Activated CD8-positive, alpha-beta memory T cell treated with anti-CD3 and anti-CD28 coated beads, Interleukin-2, amount 50 U/mL, for 48 hours (primary cell): ENCODE measurements around the gene CAMK2A.
A peak's percentile ranks its signal among the peaks of the same experiment; 100 is the strongest.
"Not testable (repeated sequence)": the region's sequence is repeated elsewhere in the genome, so short reads cannot be mapped to it uniquely, and the experiment has no call there.

ENCODE experiments used
- DNase-seq: peaks from one replicate; pipeline ENCODE4 v3.0.0-alpha.2; 2020

Gene CAMK2A

DNA sequence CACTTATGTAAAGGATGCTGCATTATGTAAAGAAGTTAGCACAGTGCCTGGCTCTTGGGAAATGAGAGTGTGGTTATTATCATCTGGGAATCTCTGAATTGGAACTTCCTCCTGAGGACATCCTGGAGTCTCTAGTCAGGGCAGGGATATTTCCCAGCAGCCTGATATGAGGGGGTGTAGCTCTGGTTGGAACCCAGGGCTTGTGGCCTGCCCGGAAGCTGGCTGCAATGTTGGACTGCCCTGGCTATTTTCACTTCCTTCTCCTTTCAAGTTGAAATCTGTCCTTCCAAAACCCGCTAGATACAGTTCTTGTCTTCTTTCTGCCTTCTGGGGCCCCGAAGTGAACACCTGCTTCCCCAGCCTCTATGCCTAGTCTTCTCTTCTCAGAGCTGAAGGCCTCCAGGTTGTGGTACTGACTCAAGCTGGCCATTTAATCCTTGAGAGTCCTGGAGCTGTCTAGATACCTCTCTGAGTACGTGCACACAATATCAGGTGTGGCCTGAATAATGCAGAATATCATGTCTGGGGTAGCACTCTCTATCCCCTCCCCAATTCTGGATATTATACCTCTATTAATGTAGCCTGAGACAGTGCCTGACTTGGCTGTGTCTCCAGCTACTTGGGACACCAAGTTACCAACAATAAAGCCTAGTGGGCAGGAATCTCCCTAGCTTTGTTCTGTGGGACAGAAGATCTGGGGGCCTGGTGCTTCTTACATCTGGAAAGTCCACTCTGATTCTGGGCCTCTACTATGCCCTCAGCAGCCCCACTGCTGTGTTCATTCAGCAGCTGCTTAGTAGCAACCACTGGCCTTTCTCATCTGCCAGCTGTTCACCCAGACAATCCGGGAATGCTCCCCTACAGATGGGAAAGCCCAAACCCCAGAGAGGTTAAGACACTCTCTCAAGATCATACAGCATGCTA, 54.7 kb downstream of the CAMK2A start:
- DNase-seq = no peak

DNA sequence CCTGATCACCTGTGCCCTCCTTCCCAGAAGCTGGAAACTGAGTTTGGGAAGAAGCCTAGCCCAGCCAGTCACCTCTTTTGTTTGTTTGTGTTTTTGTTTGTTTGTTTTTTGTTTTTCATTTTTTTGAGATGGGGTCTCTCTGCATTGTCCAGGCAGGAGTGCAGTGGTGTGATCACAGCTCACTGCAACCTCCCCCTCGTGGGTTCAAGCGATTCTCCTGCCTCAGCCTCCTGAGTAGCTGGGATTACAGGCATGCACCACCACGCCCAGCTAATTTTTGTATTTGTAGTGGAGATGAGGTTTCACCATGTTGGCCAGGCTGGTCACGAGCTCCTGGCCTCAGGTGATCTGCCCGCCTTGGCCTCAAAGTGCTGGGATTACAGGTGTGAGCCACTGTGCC, 55.9 kb downstream of the CAMK2A start:
- not testable (repeated sequence) for DNase-seq

DNA sequence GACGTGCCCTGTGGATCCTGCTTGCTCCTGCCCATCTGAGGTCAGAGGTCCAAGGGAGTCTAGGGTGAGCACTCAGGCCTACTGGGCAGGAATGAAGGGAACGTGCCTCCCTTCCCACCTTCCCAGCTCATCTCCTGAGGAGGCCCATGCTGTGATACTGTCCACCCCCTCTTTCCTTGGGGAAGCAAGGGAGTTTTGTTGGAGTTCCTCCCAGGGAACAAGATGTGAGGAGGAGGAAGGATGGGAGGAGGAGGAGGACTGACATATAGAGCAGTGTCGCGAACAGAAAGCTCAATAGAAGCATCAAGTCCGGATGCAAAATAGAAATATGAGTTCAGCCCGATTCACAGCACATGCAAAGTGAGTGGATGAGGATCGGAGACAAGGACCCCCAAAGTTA, 58.7 kb downstream of the CAMK2A start:
- DNase-seq = no peak

DNA sequence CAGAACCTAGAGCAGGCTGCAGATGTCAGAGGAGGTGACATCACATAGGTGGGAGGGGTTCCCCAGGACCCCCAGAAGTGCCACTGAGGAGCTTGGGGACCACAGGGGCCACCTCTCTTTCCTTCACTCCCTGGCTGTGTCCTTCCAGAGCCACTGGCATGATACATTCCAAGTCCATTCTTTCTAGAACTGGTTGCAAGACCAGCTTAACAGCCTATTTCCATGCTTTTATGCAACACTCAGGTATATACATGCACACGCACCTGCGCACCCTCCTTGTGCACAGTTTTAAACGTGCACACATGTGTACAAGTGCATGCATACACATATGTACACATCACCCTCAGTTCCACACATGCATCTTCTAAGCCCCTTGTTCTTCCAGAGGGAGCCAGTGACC, 60.0 kb downstream of the CAMK2A start:
- DNase-seq = no peak

DNA sequence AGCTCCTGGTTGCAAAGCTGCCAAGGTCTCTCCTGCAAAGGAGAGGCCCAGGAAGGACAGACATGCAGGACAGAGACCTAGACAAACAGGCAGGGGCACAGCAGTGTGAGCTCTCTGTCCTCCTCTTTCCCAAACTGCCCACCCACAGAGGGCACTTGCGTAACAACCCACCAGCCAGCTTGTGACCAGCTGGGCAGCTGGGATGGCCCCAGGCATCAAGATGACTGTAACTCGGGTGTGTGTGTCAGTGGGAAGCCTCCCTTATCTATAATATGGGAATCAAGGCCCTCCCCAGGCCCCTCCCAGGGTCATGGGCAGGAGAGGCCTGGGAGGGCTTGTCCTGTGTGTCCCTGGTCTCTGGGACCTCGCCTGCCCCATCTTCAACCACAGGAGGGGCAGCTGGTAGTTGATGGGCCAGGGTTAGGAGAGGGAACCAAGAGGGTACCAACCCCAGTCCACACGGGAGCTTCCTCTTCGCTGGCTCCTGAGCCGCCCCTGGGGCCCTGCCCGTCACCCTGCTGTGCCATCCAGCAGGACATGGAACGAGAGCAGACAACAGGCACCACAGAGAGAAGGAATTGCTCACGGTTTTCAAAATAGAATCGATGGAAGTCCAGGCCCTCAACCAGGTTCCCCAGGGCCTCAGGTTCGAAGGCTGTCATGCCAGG, 61.8 kb downstream of the CAMK2A start:
- DNase-seq = no peak

DNA sequence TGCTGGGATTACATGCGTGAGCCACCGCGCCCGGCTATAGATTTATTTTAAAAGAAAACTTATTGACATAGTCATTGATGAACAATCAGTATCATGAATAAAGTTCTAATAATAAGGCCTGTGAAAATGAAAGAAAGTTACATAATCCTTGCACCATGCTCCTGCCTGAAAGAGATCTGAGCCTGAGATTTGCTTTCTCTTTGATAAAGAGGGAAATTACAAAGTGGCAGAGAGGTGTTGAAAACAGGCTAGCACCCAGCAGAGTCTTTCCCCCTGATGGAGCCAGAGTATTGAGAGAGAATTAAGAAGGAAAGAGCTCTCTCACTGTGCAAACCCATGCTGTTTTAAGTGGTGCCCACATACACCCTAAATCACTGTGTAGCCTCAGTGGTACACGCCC, 62.5 kb downstream of the CAMK2A start:
- no peak for DNase-seq

DNA sequence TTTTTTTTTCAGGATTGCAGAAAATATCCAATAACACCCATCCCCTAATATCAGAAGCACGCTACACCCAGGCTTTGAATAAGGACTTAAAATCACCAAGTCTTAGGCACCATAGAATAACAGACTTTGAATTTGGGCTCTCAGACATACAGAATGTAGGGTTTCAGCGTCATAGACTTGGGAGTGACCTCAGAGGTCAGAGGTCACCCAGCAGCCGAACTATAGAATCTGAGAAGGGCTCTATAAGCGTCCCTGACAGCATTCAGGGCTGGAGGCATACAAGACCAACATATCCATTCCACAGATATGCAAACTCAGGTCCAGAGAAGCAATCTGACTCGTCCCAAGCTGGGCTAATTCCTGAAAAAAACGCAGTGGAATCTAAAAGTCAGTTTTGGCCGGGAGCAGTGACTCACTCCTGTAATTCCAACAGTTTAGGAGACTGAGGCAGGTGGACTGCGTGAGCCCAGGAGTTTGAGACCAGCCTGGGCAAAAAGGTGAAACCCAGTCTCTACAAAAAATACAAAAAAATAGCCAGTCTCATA, 65.0 kb downstream of the CAMK2A start:
- DNase-seq = no peak

DNA sequence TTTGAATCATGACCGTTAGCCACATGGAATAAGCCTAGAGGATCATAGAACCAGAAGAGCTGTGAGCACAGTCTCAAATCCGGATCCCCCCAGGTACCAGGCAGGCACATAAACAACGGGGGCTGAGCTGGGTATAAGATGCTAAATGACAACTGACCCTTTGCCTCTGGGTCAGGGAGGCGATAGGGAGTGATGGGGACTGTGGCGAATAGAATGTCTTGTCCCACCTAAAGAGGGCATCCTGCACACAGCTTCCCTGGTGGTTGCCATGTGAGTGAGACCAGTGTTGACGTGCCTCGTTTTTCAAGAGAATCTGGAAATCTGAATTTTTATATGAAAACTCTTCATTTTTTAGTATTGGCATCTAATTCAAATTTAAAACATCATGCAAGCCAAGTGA, 66.1 kb downstream of the CAMK2A start:
- DNase-seq = no peak

DNA sequence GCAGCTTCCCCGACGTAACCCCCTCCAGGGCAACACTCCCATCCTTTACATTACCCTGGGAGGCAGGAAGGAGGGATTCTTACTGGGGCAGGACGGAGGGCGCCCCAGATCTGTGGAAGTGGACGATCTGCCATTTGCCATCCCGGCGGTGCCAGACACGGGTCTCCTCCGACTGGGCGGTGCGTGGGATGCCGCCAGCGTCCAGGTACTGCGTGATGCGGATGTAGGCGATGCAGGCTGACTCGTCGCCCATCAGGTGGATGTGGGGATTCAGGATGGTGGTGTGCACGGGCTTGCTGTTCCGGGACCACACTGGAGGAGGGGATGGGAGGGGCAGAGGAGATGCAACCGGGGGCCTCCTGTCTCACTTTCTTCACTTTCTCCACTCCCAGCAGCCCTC, 66.7 kb downstream of the CAMK2A start:
- no peak for DNase-seq

DNA sequence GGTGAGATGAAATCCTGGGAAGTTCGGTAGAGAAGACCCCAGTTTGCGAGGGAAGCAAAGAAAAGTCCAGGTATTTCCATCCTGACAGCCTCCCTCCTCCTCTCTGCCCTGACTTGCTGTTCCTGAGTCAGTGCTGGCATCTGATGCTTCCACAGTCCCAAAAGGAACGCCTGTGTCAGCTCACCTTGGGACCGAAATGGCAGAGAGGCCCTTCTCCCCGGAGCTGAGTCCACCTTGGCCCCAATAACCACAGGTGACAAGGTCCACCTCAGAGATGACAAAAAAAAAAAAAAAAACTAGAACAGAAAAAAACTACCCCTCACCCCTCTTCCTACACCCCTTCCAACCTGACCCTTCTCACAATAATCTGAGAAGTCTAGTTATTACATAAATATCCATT, 68.1 kb downstream of the CAMK2A start:
- no peak for DNase-seq

DNA sequence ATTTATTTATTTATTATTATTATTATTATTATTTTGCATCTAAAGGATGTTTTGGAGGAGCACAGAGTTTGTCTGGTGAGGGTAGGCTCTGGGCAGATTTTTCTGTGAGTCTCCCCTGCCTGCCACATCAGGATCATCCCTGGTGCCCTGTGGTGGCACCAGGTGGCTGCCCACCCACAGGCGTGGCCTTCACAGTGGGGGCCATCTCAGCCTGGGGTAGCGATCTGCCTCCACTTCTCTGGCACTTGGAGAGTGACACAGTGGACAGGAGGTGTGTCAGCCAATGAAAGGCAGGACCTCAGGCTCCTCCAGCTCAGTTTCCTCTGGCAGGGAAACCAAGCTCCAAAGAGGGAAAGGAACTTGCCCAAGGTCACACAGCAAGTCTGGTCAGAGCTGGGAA, 69.7 kb downstream of the CAMK2A start:
- no peak for DNase-seq

DNA sequence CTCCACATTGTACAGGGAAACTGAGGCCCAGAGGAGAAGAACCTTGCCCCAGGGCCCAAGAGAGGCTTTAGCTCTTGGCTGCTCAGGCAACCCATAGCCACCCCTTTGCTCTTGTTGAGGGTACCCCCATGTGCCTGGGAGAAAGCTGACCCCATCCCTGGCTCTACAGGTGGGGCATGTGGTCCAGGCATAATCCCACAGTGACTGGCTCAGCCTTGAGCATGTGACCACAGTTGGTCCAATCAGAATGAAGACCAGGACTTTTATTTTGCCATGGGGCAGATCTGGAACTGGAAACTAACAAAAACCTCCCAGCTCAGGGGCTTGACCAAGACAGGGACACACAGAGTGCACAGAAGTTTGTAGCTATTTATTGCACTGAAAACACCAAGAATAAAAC, 70.4 kb downstream of the CAMK2A start:
- no peak for DNase-seq

DNA sequence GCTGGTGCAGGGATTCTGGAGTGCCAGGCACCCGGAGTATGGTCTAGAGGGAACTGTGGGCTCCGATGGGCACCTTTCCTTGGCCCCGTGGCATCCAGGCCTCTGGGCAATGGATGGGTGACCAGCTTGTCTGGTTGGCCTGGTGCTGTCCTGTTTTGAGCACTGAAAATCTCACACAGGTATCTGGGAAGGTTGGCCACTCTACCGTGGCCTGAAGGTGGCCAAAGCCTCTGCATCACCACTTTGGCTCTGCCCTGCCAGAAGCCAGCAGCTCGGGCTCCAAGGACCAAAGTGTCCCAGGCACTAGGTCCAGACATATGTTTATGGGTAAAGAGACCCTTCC, 70.9 kb downstream of the CAMK2A start:
- no peak for DNase-seq

DNA sequence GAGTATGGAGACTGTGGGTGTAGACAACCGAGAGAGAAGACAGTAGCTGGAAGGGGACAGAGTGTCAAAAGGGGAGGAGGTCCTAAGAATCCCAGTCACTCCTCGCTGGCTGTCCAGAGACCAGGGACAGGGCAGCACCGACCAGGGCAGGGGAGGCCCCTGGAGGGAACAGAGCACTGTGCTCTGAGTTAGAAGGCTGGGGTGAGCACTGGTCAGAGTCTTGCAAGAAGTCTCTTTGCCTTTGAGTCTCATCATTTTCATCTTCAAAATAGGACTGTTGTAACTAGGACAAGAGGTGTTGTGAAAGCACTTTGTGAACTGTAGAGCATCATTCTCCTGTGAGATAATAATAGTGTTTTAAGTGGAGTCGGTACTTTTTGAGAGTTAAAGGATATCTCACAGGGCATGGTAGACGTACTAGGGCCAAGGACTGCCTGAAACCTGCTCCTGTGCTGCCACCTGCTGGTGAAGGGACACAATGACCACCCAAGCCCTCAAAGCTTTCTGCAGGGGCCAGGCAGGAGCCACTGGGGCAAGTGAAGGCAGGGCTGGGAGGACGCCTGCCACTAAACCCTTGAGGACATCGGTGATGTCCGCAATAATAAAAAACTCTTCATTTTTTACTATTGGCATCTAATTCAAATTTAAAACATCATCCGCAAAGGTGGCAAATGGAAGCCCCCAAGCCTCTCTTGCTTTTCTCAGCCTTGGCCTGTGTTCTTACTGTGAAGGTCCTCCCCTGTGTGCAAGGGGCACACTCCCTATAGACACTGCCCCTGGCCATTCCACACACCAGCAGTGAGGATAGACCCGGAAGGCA, 71.5 kb downstream of the CAMK2A start:
- peak; percentile 93 for DNase-seq

DNA sequence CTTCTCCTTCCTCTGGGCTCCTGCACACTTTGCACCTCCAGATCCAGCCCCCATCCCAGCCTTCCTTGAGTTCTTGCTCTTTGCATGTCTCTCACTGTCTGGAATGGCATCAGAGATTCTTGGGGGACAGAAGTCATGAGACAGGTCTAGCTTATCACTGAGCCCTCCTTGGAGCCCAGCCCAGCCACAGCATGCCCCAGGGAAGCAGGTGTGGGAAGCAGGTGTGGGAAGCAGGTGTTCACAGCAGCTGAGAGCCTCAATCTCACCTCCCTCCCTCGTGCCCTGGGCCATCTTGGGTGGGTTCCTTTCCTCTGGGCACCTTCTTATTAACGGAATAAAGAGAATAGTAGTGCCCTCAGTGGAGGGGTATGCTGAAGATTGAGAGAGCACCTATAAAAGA, 72.5 kb downstream of the CAMK2A start:
- no peak for DNase-seq

DNA sequence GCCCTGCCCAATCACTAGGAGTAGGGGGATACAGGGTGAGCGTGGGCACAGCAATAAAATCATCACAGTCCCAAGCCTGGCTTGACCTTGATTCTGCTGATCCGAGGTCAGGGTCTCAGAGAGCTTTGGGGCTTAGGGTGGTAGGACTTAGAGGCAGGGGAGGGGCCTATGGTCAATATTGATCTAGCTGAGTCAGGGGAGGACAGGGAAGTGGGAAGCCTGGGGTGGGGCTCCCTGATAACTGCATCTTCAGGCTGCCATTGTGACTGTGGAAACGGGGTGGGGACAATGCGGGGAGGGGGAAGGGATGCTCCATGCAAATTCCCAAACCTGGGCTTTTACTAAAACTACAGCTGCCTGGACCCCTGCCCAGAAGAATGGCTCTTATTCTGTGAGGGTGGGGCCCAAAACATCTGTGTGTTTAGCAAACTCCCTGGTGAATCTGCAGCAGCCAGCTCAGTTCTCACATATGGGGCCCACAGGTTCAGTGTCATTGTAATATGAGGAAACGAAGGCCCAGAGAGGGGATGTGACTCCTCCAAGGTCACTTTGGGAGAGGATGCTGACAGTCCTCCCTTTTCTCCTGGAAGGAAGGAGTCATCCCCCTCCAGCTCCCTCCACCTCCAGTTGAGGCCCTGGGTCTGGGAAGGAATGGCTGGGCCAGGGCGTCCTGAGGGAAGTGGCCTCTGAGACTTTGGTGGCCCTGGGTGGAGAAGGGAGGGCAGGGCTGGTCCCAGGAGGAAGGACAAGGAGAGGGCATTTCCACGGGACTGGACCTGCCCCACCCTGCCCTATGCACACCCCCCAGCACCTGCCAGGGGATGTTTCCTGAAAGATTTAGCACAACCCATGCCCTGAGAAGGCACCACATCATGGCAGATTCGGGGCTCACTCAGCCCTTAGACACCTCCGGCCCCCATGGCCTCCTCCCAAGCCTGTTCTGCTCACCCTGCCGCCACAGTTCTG, 73.3 kb downstream of the CAMK2A start:
- no peak for DNase-seq

DNA sequence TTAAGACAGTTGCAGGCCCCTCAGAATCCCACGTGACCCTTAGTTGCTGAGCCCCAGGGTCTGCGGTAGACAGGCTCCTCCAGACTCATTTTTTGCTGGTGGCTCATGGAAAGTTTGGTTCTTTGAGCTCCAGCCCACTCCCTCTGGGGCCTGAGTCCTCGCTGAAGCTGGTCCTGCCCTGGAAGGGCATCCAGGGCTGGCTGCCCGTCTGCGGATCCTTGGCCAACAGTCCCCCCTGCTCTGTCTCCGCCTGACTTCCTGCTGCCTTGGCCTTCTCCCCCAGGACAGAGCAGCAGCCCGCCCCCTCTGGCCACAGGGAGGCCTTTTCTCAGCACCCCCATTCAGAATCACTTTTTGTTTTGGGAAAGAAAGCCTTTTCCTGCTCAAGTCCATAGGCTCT, 75.3 kb downstream of the CAMK2A start:
- DNase-seq = no peak

DNA sequence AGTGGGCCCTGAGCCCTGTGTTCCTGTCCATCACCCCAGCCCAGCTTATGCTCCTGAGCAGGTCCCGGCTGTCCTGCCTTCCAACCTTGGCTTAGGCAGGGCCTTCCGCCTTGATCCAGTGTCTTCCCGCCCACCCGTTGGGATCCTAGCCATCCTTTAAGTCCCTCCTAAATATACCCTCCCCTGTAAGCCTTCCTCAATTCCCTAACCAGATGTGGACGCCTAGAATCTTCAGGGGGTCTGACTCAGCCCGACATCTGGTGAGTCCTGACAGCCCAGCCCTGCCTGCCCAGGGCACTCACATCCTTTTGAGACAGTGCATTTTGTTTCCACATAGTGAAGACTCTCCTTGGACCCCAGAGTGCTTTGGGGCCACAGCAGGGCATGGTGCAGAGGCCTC, 76.0 kb downstream of the CAMK2A start:
- no peak for DNase-seq

DNA sequence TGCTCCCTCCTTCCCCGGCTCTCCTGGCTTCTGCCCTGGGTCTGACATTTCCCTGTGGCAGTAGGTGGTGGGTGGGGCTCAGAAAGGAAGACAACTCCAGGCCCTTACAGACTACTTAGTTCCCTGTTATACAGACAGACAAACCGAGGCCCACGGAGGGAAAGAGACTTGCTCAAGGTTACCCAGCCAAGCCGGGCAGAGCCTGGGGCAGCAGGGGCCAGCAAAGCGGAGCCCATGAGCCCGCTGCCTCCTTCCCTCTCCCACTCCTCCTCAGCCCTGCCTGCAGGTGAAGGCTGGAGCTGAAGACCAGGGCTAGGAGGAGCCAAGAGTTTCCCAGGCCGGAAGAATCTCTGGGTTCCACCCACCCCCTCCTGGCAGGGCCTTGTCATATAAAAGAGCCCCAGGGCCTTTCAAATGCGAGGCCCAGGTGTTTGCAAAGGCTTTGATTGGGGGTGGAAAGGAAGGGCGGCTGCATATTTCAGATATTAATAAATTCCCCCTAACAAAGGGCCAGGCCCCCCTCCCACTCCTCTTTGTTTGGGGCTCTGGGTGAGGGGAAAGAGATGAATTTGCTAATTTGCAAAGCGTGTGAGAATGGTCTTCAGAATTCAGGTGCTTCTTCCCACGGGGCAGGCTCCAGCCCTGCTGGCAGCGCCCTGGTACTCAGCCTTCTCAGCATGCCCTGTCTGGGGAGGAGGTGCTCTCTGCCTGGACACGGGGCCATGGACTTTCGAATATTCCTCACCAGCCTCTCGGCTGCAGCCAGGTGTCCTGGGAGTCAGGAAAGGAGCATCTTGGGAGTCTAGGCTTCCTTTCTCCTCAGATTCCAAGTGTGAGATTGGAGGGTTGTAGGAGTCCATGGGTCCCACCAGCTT, 78.2 kb downstream of the CAMK2A start:
- DNase-seq = no peak

DNA sequence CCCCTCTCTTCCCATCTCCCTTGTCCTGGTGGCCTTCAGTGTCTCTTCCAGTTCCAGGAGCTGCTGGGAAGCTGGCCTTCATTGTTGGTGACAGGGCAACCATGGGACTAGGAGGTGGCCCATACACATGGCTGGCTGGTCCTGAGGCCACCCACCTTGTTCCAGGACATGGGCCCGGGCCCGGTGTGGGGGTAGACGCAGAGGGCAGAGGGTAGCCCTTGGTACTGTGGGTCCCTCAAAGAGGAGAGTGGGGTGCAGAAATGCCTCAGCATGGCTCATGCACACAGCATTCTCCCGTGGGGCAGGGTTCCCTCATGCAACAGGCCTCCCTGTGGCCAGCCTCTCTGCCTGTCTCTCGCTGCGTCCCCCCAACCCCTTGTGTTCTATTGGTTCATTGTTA, 78.9 kb downstream of the CAMK2A start:
- no peak for DNase-seq

DNA sequence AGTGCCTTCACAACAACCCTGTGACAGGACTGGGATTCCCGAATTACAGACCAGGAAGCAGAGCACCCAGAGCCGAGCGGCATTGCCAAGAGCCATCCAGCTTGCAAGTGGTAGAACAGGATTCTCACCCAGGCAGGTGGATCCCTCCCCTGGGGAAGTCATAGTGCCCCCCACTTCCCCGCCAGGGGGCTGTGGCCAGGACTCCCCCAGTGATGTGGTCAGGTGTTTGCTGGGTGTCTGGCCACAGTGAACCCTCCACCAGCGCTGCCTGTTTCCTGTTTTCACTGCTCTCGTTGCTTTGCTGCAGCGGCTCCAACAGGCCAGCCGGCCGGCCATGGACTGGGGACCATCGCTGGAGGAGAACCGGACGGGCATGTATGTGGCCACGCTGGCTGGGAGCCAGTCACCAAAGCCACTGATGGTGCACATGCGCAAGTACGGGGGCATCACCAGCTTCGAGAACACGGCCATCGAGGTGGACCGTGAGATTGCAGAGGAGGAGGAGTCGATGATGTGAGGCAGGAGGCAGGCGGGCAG, 80.4 kb downstream of the CAMK2A start:
- peak; percentile 60 for DNase-seq
